Common myeloid progenitor, CD34-positive (primary cell): Measurements from ENCODE around the gene MYO3A.

Experiments used
- CTCF ChIA-PET: fragments of 350-600 bp; sonication (Branson Sonifier 250); formaldehyde crosslinking; loops from one replicate; lab custom pipeline; 2021; ENCODE audit warnings: antibody characterized with exemption; lab: Charles Lee
- POLR2A ChIA-PET: fragments of 350-600 bp; sonication (Branson Sonifier 250); formaldehyde crosslinking; loops from one replicate; lab custom pipeline; 2021; ENCODE audit warnings: antibody characterized with exemption; lab: Charles Lee
- DNase-seq, 3 donors: peaks; one replicate each; pipeline versions ENCODE4 v3.0.0 to v3.0.0-alpha.2; 2013
- H3K27ac ChIP-seq, 2 experiments: 1 replicate in 1 of 2; 2 replicates in 1 of 2; pipeline ENCODE4 v1.7.0; 2013; ENCODE audit warnings: inconsistent platforms in 2 of 2, low read length in 2 of 2, mild to moderate bottlenecking in 2 of 2, low read depth in 1 of 2, moderate library complexity in 1 of 2; ENCODE audit not compliant: severe bottlenecking in 2 of 2, insufficient read depth in 1 of 2, poor library complexity in 1 of 2
- H3K27me3 ChIP-seq, 5 experiments: replicated peaks in 2 of 5; 1 replicate in 3 of 5; 2 replicates in 2 of 5; pipeline versions ENCODE4 v1.6.1 to v1.7.0; 2013; ENCODE audit warnings: low read length in 4 of 5, mild to moderate bottlenecking in 2 of 5, moderate library complexity in 2 of 5, inconsistent platforms in 1 of 5; ENCODE audit not compliant: insufficient read depth in 5 of 5, control insufficient read depth in 4 of 5
- H3K36me3 ChIP-seq, 4 experiments: 1 replicate in 2 of 4; 2 replicates in 2 of 4; pipeline versions ENCODE4 v1.6.1 to v1.7.0; 2013; ENCODE audit warnings: low read length in 3 of 4, control low read depth in 1 of 4, mild to moderate bottlenecking in 1 of 4; ENCODE audit not compliant: control insufficient read depth in 4 of 4, insufficient read depth in 4 of 4
- H3K4me1 ChIP-seq, 4 experiments: 1 replicate in 3 of 4; 2 replicates in 1 of 4; pipeline versions ENCODE4 v1.6.1 to v1.7.1; 2013; ENCODE audit warnings: low read length in 3 of 4, mild to moderate bottlenecking in 3 of 4, control low read depth in 1 of 4, inconsistent platforms in 1 of 4, moderate library complexity in 1 of 4; ENCODE audit not compliant: control insufficient read depth in 4 of 4, insufficient read depth in 4 of 4; ENCODE audit errors: control extremely low read depth in 1 of 4
- H3K4me3 ChIP-seq, 7 experiments: 1 replicate in 4 of 7; 2 replicates in 3 of 7; pipeline versions ENCODE4 v1.5.1 to v1.7.0; 2013; ENCODE audit warnings: mild to moderate bottlenecking in 7 of 7, low read length in 6 of 7, moderate library complexity in 6 of 7, inconsistent platforms in 2 of 7, low read depth in 2 of 7, control low read depth in 1 of 7; ENCODE audit not compliant: insufficient read depth in 4 of 7, control insufficient read depth in 1 of 7; ENCODE audit errors: extremely low read depth in 1 of 7
- H3K9me3 ChIP-seq, 5 experiments: 1 replicate in 4 of 5; 2 replicates in 1 of 5; pipeline versions ENCODE4 v1.6.1 to v1.7.1; 2013; ENCODE audit warnings: low read length in 4 of 5, mild to moderate bottlenecking in 2 of 5, inconsistent platforms in 1 of 5, low read depth in 1 of 5, moderate library complexity in 1 of 5; ENCODE audit not compliant: control insufficient read depth in 4 of 5, insufficient read depth in 2 of 5; ENCODE audit errors: control extremely low read depth in 1 of 5
- WGBS: methylation state at CpG from one replicate; pipeline ENCODE4 v1.1.5; 2013; ENCODE audit not compliant: insufficient coverage; 5-methylcytosine and 5-hydroxymethylcytosine counted together

Gene MYO3A

DNA sequence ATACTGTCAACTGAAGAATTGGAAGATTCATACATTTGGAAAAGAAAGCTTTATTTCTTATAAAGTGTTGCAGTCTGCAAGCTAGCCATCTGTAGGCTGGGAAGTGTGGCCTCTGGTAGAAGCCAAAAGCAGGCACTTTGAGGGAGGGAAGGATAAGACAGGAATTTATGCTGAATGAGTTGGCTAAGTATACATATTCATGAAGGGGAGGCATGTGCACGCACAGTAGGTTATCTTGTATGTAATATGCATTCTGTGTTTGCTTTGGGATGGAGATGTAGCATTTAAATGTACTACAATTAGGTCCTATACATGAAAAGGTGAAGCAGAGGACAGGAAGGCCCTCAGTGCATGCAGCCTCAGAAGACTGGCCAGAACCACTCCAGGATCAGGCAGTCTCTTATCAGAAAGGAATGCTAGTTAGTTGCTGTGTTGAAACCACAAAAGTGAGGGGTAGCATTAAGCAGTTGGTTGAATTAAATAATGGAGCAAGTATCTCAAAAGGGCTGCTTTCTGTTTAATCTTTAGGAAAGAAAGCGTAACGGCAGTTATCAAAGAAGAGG, 40.9 kb downstream of the MYO3A start:
- 100% methylated on average over 3 of the region's 3 CpGs for WGBS
- Histone ChIP-seq H3K4me3 (no peak overlapping the region), H3K9me3 (peaks cover 0 to 3% (median 0%) of the 10 kb centered on the region in 5 experiments), H3K27me3 (no peaks in the 10 kb centered on the region), H3K27ac (no peak overlapping the region), H3K4me1 (no peaks in the 10 kb centered on the region), H3K36me3 (no peaks in the 10 kb centered on the region)
- no peak for DNase-seq
- ChIA-PET POLR2A (no interaction called here), CTCF (no interaction called here)

DNA sequence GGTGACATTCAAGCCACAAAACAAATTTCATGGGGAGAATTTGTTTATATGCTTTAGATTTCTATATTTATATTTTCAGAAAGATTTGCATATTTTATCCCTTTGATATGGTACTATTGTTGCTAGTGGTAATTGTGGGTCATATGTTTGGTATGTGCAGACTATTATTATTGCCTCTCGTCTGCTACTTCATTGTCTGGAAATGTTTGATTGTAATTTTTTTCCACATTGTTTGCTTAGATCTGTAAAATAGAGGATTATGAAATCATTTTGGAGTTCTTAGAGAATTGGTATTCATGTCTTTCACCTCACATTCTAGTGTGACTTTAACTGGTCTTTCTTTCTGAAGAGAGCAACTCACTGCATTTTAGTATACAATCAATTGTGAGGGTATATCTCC, 44.7 kb downstream of the MYO3A start:
- H3K4me3 ChIP-seq: no peak overlapping the region
- 100% methylated on average over 1 of the region's 1 CpG for WGBS
- H3K9me3 ChIP-seq: peaks cover 0 to 3% (median 0%) of the 10 kb centered on the region in 5 experiments
- DNase-seq: no peak
- no peaks in the 10 kb centered on the region for H3K36me3 ChIP-seq
- ChIA-PET CTCF (no interaction called here), POLR2A (no interaction called here)
- H3K4me1 ChIP-seq: no peaks in the 10 kb centered on the region
- no peaks in the 10 kb centered on the region for H3K27me3 ChIP-seq
- no peak overlapping the region for H3K27ac ChIP-seq

DNA sequence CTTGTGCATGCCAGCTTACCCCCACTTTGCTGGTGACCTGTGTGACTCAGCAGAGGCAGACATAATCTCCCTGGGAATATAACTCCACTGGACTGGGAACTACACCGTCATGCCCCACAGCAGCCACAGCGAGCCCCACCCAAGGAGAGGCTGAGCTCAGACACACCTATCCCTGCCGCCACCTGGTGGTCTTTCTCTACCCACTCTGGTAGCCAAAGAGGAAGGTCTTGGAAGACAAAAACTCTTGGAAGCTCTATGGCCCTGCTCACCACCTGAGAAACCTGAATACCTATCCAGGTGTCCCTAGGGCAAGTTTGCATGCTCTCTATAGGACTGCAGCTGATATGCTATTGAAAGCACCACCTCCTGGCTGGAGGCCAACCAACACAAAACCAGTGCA, 48.1 kb downstream of the MYO3A start:
- Histone ChIP-seq H3K9me3 (no peaks in the 10 kb centered on the region), H3K36me3 (no peaks in the 10 kb centered on the region), H3K4me3 (no peak overlapping the region), H3K27me3 (no peaks in the 10 kb centered on the region), H3K4me1 (no peaks in the 10 kb centered on the region), H3K27ac (no peak overlapping the region)
- ChIA-PET POLR2A (no interaction called here), CTCF (no interaction called here)
- 100% methylated on average over 2 of the region's 3 CpGs for WGBS
- DNase-seq: no peak

DNA sequence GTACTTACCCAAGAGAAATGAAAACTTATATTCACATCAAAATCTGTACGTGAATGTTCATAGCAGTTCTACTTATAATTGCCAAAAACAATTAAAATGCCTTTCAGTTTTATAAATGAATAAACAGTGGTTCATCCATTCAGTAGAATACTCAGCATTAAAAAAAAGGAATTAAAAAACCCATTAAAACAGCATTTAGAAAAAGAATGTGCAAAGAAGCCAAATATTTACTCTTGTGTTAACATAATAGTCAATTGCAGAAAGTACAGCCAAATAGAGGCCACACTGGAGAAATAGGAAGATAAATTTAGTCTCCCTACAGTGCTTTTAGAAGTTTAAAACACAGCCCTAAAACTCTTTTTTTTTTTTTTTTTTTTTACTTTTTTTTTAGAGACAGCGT, 54.6 kb downstream of the MYO3A start:
- H3K9me3 ChIP-seq: no peaks in the 10 kb centered on the region
- no peak for DNase-seq
- POLR2A ChIA-PET: no interaction called here
- CTCF ChIA-PET: no interaction called here
- no peaks in the 10 kb centered on the region for H3K27me3 ChIP-seq
- no peaks in the 10 kb centered on the region for H3K36me3 ChIP-seq
- H3K4me1 ChIP-seq: no peaks in the 10 kb centered on the region
- H3K27ac ChIP-seq: no peak overlapping the region
- no peak overlapping the region for H3K4me3 ChIP-seq
- 100% methylated on average over 1 of the region's 2 CpGs for WGBS

DNA sequence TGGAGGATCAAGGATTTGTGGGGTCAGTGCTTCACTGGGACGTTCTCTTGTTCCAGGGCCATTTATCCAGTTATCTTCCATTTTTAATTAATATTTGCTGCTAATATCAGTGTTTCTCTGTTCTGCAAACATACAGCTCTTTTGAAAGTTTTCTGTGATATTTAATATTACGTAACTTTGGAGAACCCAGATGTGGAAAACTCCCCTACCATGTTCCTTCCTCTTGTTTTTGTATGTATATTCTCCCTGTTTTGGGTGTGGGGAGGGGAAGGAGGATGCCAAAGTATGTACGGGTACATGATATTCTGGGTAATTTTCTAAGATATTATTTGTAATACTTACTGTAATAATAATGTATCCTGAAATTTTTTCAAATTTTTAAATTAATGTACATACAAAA, 55.9 kb downstream of the MYO3A start:
- ChIA-PET POLR2A (no interaction called here), CTCF (no interaction called here)
- H3K27ac ChIP-seq: no peak overlapping the region
- H3K27me3 ChIP-seq: no peaks in the 10 kb centered on the region
- WGBS: no CpG with 5 or more reads among the region's 3 CpGs
- DNase-seq: no peak
- no peak overlapping the region for H3K4me3 ChIP-seq
- H3K36me3 ChIP-seq: no peaks in the 10 kb centered on the region
- no peaks in the 10 kb centered on the region for H3K9me3 ChIP-seq
- no peaks in the 10 kb centered on the region for H3K4me1 ChIP-seq

DNA sequence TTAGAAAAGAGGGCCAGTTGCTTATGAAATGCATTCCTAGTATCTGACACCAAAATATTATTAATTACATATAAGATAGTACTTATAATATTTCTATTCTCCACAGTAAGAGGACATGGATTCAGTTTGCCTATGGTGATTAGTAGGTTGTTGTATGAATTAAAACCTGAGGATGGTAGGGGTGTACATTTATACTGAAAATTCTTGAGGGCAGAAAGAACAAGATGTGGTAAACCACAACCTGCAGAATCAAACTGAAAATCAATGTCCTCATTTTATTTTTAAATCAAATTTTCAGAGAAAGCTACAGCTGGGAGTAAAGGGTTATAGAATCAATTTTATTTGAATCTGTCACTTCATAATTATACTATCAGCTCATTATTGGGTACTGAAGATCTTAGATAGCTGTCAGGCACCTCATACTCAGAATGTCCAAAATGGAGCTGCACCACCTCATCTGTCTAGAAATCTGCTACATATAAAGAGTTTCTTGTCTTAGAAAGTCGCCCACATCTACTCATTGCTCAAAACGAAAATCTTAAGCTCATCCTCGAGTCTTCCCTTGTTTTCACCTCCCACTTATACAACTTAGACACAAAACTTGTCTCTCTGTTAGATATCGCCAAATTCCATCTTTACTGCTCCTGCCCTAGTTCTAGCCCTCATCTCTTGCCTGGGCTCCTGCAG, 65.4 kb downstream of the MYO3A start:
- ChIA-PET CTCF (no interaction called here), POLR2A (no interaction called here)
- no peak overlapping the region for H3K27ac ChIP-seq
- no peak for DNase-seq
- peaks cover 0 to 2% (median 0%) of the 10 kb centered on the region in 5 experiments for H3K9me3 ChIP-seq
- no peak overlapping the region for H3K4me3 ChIP-seq
- H3K4me1 ChIP-seq: no peaks in the 10 kb centered on the region
- H3K27me3 ChIP-seq: peaks cover 0 to 3% (median 2%) of the 10 kb centered on the region in 5 experiments
- no peaks in the 10 kb centered on the region for H3K36me3 ChIP-seq
- WGBS: 98% methylated on average over 4 of the region's 4 CpGs

DNA sequence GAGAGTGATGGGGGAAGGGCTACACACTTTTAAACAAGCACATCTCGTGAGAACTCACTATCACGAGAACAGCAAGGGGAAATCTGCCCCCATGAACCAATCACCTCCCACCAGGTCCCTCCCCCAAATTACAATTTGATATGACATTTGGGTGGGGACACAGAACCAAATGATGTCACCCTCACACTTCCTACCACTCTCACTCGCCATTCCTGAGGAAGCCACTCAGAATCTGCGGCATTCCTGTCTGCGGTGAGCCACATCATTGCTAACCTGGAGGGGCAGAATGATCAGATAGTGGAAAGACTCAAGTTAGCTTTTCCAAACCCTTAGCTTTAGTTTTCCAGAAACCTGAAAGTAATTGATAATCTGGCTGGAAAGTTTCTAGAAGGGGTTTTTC, 66.9 kb downstream of the MYO3A start:
- Histone ChIP-seq H3K36me3 (no peaks in the 10 kb centered on the region), H3K4me3 (no peak overlapping the region), H3K27ac (no peak overlapping the region), H3K9me3 (peaks cover 0 to 2% (median 0%) of the 10 kb centered on the region in 5 experiments), H3K4me1 (no peaks in the 10 kb centered on the region), H3K27me3 (peaks cover 0 to 3% (median 2%) of the 10 kb centered on the region in 5 experiments)
- DNase-seq: no peak
- ChIA-PET POLR2A (no interaction called here), CTCF (no interaction called here)
- WGBS: 100% methylated on average over 1 of the region's 5 CpGs
